CD14-positive monocyte (primary cell): ENCODE results near the gene AQR. TPM values are rescaled to one million over a fixed set of nuclear protein-coding genes. Genes with fewer than 3 reads are reported as not detected.
"Not testable (repeated sequence)": the region's sequence is repeated elsewhere in the genome, so short reads cannot be mapped to it uniquely, and the experiment has no call there.

ENCODE experiments used
- DNase-seq, 3 donors: peaks; one replicate each; pipeline ENCODE4 v3.0.0-alpha.2; 2011 to 2022
- H2AFZ ChIP-seq: 2 replicates; pipeline ENCODE4 v1.6.0; 2012; ENCODE audit warnings: mild to moderate bottlenecking, low read depth, low read length, inconsistent platforms; ENCODE audit not compliant: insufficient read depth, poor library complexity, severe bottlenecking
- H3K27ac ChIP-seq, 2 donors: 1 replicate in 1 of 2; 2 replicates in 1 of 2; pipeline ENCODE4 v1.5.1; 2012 to 2013; ENCODE audit warnings: low read length in 2 of 2, control low read depth in 1 of 2, inconsistent platforms in 1 of 2, low read depth in 1 of 2, mild to moderate bottlenecking in 1 of 2
- H3K27me3 ChIP-seq, 2 donors: one replicate each; pipeline versions ENCODE4 v1.6.0 to v1.6.1; 2011 to 2013; ENCODE audit warnings: low read length in 2 of 2; ENCODE audit not compliant: control insufficient read depth in 2 of 2, insufficient read depth in 2 of 2
- H3K36me3 ChIP-seq, 2 donors: replicated peaks in 1 of 2; 1 replicate in 1 of 2; 2 replicates in 1 of 2; pipeline versions ENCODE4 v1.5.1 to v1.6.1; 2012 to 2013; ENCODE audit warnings: low read length in 2 of 2, control low read depth in 1 of 2, inconsistent platforms in 1 of 2, mild to moderate bottlenecking in 1 of 2; ENCODE audit not compliant: insufficient read depth in 2 of 2, control insufficient read depth in 1 of 2
- H3K4me1 ChIP-seq, 2 donors: 1 replicate in 1 of 2; 2 replicates in 1 of 2; pipeline versions ENCODE4 v1.5.1 to v1.6.1; 2012 to 2013; ENCODE audit warnings: low read length in 2 of 2, control low read depth in 1 of 2, inconsistent platforms in 1 of 2, mild to moderate bottlenecking in 1 of 2, moderate library complexity in 1 of 2; ENCODE audit not compliant: insufficient read depth in 2 of 2, control insufficient read depth in 1 of 2
- H3K4me2 ChIP-seq: replicated peaks from 2 replicates; pipeline ENCODE3; 2012; ENCODE audit warnings: low read length, moderate library complexity, mild to moderate bottlenecking; ENCODE audit not compliant: poor library complexity, severe bottlenecking; ENCODE audit errors: extremely low read depth
- H3K4me3 ChIP-seq, 3 experiments: fragments of 200-600 bp in 1 of 3; sonication (generic) in 1 of 3; replicated peaks in 1 of 3; 1 replicate in 2 of 3; 2 replicates in 1 of 3; pipeline ENCODE4 v1.5.1; 2011 to 2013; ENCODE audit warnings: low read length in 3 of 3, mild to moderate bottlenecking in 3 of 3, control low read depth in 2 of 3, low read depth in 2 of 3, inconsistent platforms in 1 of 3, moderate library complexity in 1 of 3
- H3K79me2 ChIP-seq: 2 replicates; pipeline ENCODE4 v1.6.0; 2012; ENCODE audit warnings: mild to moderate bottlenecking, control low read depth, inconsistent platforms, low read length, moderate library complexity; ENCODE audit not compliant: insufficient read depth
- H3K9ac ChIP-seq: 2 replicates; pipeline ENCODE4 v1.6.0; 2017; ENCODE audit warnings: low read length, mild to moderate bottlenecking; ENCODE audit not compliant: insufficient read depth, poor library complexity, severe bottlenecking
- H3K9me3 ChIP-seq, 2 donors: replicated peaks in 1 of 2; 1 replicate in 1 of 2; 2 replicates in 1 of 2; pipeline versions ENCODE4 v1.5.1 to v1.6.1; 2012 to 2013; ENCODE audit warnings: low read length in 2 of 2, control low read depth in 1 of 2; ENCODE audit not compliant: control insufficient read depth in 1 of 2, insufficient read depth in 1 of 2
- H4K20me1 ChIP-seq: 2 replicates; pipeline ENCODE4 v1.6.0; 2012; ENCODE audit warnings: mild to moderate bottlenecking, low read length, control low read depth, moderate library complexity; ENCODE audit not compliant: insufficient read depth
- H3K27ac Mint-ChIP-seq, 7 donors: one replicate each; pipeline ENCODE4 v1.8.0; 2020; ENCODE audit warnings: mild to moderate bottlenecking in 7 of 7, mixed read lengths in 7 of 7, moderate library complexity in 6 of 7, inconsistent platforms in 2 of 7
- H3K27me3 Mint-ChIP-seq, 3 donors: one replicate each; pipeline ENCODE4 v1.8.0; 2021 to 2022; ENCODE audit warnings: low read depth in 3 of 3, mild to moderate bottlenecking in 3 of 3, mixed read lengths in 3 of 3, moderate library complexity in 3 of 3, inconsistent platforms in 1 of 3
- H3K36me3 Mint-ChIP-seq, 2 donors: one replicate each; pipeline ENCODE4 v1.8.0; 2020; ENCODE audit warnings: mixed read lengths in 2 of 2, inconsistent platforms in 1 of 2, mild to moderate bottlenecking in 1 of 2
- H3K4me1 Mint-ChIP-seq: one replicate; pipeline ENCODE4 v1.8.0; 2020; ENCODE audit warnings: mild to moderate bottlenecking, mixed read lengths
- H3K4me3 Mint-ChIP-seq, 2 donors: one replicate each; pipeline ENCODE4 v1.8.0; 2020; ENCODE audit warnings: mild to moderate bottlenecking in 2 of 2, mixed read lengths in 2 of 2, moderate library complexity in 1 of 2
- H3K9me3 Mint-ChIP-seq, 7 donors: one replicate each; pipeline ENCODE4 v1.8.0; 2020 to 2022; ENCODE audit warnings: mixed read lengths in 7 of 7, mild to moderate bottlenecking in 6 of 7, moderate library complexity in 6 of 7, inconsistent platforms in 2 of 7
- CTCF ChIP-seq: fragments of 200-600 bp; IDR thresholded peaks from one replicate; pipeline ENCODE4 v1.8.0; 2022; ENCODE audit warnings: antibody characterized with exemption, mild to moderate bottlenecking
- WGBS: methylation state at CpG from one replicate; pipeline ENCODE4 v1.1.5; 2013; ENCODE audit warnings: missing lambda C conversion rate; ENCODE audit not compliant: insufficient coverage; 5-methylcytosine and 5-hydroxymethylcytosine counted together
- intact Hi-C, 2 donors: fragments of 100-400 bp; cut with micrococcal nuclease; formaldehyde crosslinking; loops; one replicate each; pipeline versions ENCODE4 v1.15.0 to v1.15.1; 2023
- polyA plus RNA-seq, 3 donors: library from polyadenylated mRNA; depleted of rRNA in 1 of 3; unstranded in 2 of 3; stranded (reverse) in 1 of 3; fragments of 300-500 nt in 2 of 3; fragments of >200 nt in 1 of 3; fragmentation: Illumina TruSeq in 2 of 3; gene quantifications; 1 replicate in 2 of 3; 2 replicates in 1 of 3; pipeline ENCODE4 v1.2.3, GENCODE V29; 2012 to 2021

Gene AQR
- polyA plus RNA-seq, 3 donors: 8.4 to 26.4 (median 16.8) TPM

- H2AFZ ChIP-seq: no peak overlapping the region
- Mint-ChIP-seq H3K27ac (no peak overlapping the region), H3K4me3 (no peak overlapping the region), H3K36me3 (peaks cover 68 to 82% of the 10 kb centered on the region in 2 donors), H3K4me1 (no peaks in the 10 kb centered on the region), H3K9me3 (no peaks in the 10 kb centered on the region), H3K27me3 (no peaks in the 10 kb centered on the region)
- TF ChIP-seq CTCF: no peak
- intact Hi-C loops: no loop called here
- no peak overlapping the region for H3K4me2 ChIP-seq
- WGBS: no CpG with 5 or more reads among the region's 2 CpGs
- no peak for DNase-seq
- H3K4me3 ChIP-seq: no peak overlapping the region
- no peaks in the 10 kb centered on the region for H3K4me1 ChIP-seq
- no peak overlapping the region for H3K27ac ChIP-seq
- no peaks in the 10 kb centered on the region for H4K20me1 ChIP-seq
- peaks cover 88 to 98% of the 10 kb centered on the region in 2 donors for H3K36me3 ChIP-seq
- H3K9ac ChIP-seq: no peak overlapping the region
- no peaks in the 10 kb centered on the region for H3K79me2 ChIP-seq
- no peaks in the 10 kb centered on the region for H3K27me3 ChIP-seq
- no peaks in the 10 kb centered on the region for H3K9me3 ChIP-seq
Observed at GRCh38 chr15:34941185-34941698, 28.3 kb downstream of the AQR start.

GRCh38 chr15:34933432-34933975, 36.0 kb downstream of the AQR start:
- no peak overlapping the region for H3K4me3 ChIP-seq
- H3K9me3 ChIP-seq: no peaks in the 10 kb centered on the region
- Mint-ChIP-seq H3K4me3 (no peak overlapping the region), H3K27me3 (no peaks in the 10 kb centered on the region), H3K4me1 (no peaks in the 10 kb centered on the region), H3K36me3 (peaks cover 82 to 85% of the 10 kb centered on the region in 2 donors), H3K9me3 (no peaks in the 10 kb centered on the region), H3K27ac (no peak overlapping the region)
- 100% methylated on average over 1 of the region's 3 CpGs for WGBS
- H3K4me2 ChIP-seq: no peak overlapping the region
- no peak overlapping the region for H2AFZ ChIP-seq
- intact Hi-C loops: no loop called here
- DNase-seq: no peak
- no peak for TF ChIP-seq CTCF
- no peaks in the 10 kb centered on the region for H3K79me2 ChIP-seq
- no peak overlapping the region for H3K27ac ChIP-seq
- H3K36me3 ChIP-seq: peaks cover 87 to 97% of the 10 kb centered on the region in 2 donors
- no peaks in the 10 kb centered on the region for H3K27me3 ChIP-seq
- H4K20me1 ChIP-seq: no peaks in the 10 kb centered on the region
- H3K9ac ChIP-seq: no peak overlapping the region
- H3K4me1 ChIP-seq: no peaks in the 10 kb centered on the region

DNA sequence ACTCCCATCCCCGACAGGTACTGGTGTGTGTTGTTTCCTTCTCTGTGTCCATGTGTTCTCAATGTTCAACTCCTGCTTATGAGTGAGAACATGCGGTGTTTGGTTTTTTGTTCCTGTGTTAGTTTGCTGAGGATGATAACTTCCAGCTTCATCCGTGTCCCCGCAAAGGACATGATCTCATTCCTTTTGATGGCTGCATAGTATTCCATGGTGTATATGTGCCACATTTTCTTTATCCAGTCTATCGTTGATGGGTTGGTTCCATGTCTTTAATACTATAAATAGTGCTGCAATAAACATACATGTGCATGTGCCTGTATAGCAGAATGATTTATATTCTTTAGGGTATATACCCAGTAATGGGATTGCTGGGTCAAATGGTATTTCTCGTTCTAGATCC, 41.2 kb downstream of the AQR start:
- not testable (repeated sequence) for H3K4me2 ChIP-seq, H3K9me3 Mint-ChIP-seq, H3K79me2 ChIP-seq, H3K27me3 Mint-ChIP-seq, H3K4me3 ChIP-seq, DNase-seq, H3K4me3 Mint-ChIP-seq, H3K27me3 ChIP-seq, H4K20me1 ChIP-seq, H3K4me1 Mint-ChIP-seq, H3K4me1 ChIP-seq, H2AFZ ChIP-seq, H3K27ac ChIP-seq, H3K9ac ChIP-seq, H3K9me3 ChIP-seq
- intact Hi-C loops: loop anchor here in 1 of 2 donors (10.0 kb wide), 1 partner anchor 54 kb away; no protein-coding TSS in a partner anchor
- Mint-ChIP-seq H3K36me3 (peaks cover 78 to 93% of the 10 kb centered on the region in 2 donors), H3K27ac (peak overlapping the region in 1 of 7 donors; percentile 18)
- H3K36me3 ChIP-seq: peaks cover 85 to 93% of the 10 kb centered on the region in 2 donors
- WGBS: no CpG with 5 or more reads among the region's 6 CpGs
